GM23338 (cell line): ENCODE data around the gene AQP12B. TPM values are rescaled to one million over a fixed set of nuclear protein-coding genes. Genes with fewer than 3 reads are reported as not detected.

Experiments
- ATAC-seq: fragments of 200-7000 bp; cut with Tn5 transposase; 3 replicates; pipeline ENCODE4 v1.9.1; 2020
- DNase-seq: peaks from one replicate; pipeline ENCODE4 v3.0.0-alpha.2; 2015; ENCODE audit warnings: low spot score
- H2AFZ ChIP-seq: fragments of 200-600 bp; sonication (generic); 2 replicates; pipeline ENCODE4 v1.8.0; 2016; ENCODE audit warnings: antibody characterized with exemption, mild to moderate bottlenecking, moderate library complexity
- H3F3A ChIP-seq: fragments of 200-600 bp; sonication (generic); replicated peaks from 2 replicates; pipeline ENCODE4 v1.8.0; 2017; ENCODE audit warnings: antibody characterized with exemption, mixed run types, low read depth
- H3K27ac ChIP-seq: fragments of 200-600 bp; sonication (generic); 2 replicates; pipeline ENCODE4 v1.6.1; 2016; ENCODE audit warnings: low read depth
- H3K27me3 ChIP-seq: fragments of 200-600 bp; sonication (generic); 2 replicates; pipeline ENCODE4 v1.8.0; 2016; ENCODE audit warnings: mild to moderate bottlenecking, mixed run types, moderate library complexity; ENCODE audit not compliant: insufficient read depth
- H3K36me3 ChIP-seq: fragments of 200-600 bp; sonication (generic); 2 replicates; pipeline ENCODE4 v1.8.0; 2016; ENCODE audit warnings: mild to moderate bottlenecking; ENCODE audit not compliant: insufficient read depth
- H3K4me1 ChIP-seq: fragments of 200-600 bp; sonication (generic); 2 replicates; pipeline ENCODE4 v1.8.0; 2016; ENCODE audit warnings: mild to moderate bottlenecking, moderate library complexity; ENCODE audit not compliant: insufficient read depth
- H3K4me2 ChIP-seq: fragments of 200-600 bp; sonication (generic); 2 replicates; pipeline ENCODE4 v1.7.1; 2017; ENCODE audit warnings: mixed run types
- H3K4me3 ChIP-seq: fragments of 200-600 bp; sonication (generic); 2 replicates; pipeline ENCODE4 v1.6.1; 2016; ENCODE audit warnings: mixed run types
- H3K79me2 ChIP-seq: fragments of 200-600 bp; sonication (generic); replicated peaks from 2 replicates; pipeline ENCODE4 v1.8.0; 2017; ENCODE audit warnings: mild to moderate bottlenecking; ENCODE audit not compliant: insufficient read depth
- H3K9me2 ChIP-seq: fragments of 200-600 bp; sonication (generic); 2 replicates; pipeline ENCODE4 v1.8.0; 2017; ENCODE audit not compliant: insufficient read depth
- H4K20me1 ChIP-seq: fragments of 200-600 bp; sonication (generic); replicated peaks from 2 replicates; pipeline ENCODE4 v1.8.0; 2017; ENCODE audit warnings: mild to moderate bottlenecking; ENCODE audit not compliant: insufficient read depth
- H3K27ac Mint-ChIP-seq: 2 replicates; pipeline ENCODE4 v1.8.0; 2020; ENCODE audit warnings: inconsistent platforms, mild to moderate bottlenecking, moderate library complexity, mixed read lengths
- H3K27me3 Mint-ChIP-seq: 3 replicates; pipeline ENCODE4 v1.8.0; 2022; ENCODE audit warnings: low read depth, mild to moderate bottlenecking, moderate library complexity, mixed read lengths, inconsistent platforms; ENCODE audit not compliant: insufficient read depth, poor library complexity
- H3K36me3 Mint-ChIP-seq: 3 replicates; pipeline ENCODE4 v1.8.0; 2021; ENCODE audit warnings: low read depth, mild to moderate bottlenecking, inconsistent platforms, moderate library complexity, mixed read lengths
- H3K4me1 Mint-ChIP-seq: 3 replicates; pipeline ENCODE4 v1.8.0; 2020; ENCODE audit warnings: mild to moderate bottlenecking, inconsistent platforms, mixed read lengths
- H3K4me3 Mint-ChIP-seq: 3 replicates; pipeline ENCODE4 v1.8.0; 2021; ENCODE audit warnings: moderate library complexity, mild to moderate bottlenecking, inconsistent platforms, mixed read lengths
- H3K9me3 Mint-ChIP-seq: 3 replicates; pipeline ENCODE4 v1.8.0; 2020; ENCODE audit warnings: moderate library complexity, mild to moderate bottlenecking, inconsistent platforms, mixed read lengths
- CREB1 ChIP-seq: fragments of 250-450 bp; sonication (Bioruptor Pico); IDR thresholded peaks from 2 replicates; pipeline ENCODE4 v1.5.0; 2020; ENCODE audit warnings: low read depth, mild to moderate bottlenecking, moderate library complexity
- EZH2 ChIP-seq: fragments of 200-600 bp; sonication (generic); IDR thresholded peaks from one replicate; pipeline ENCODE4 v1.8.0; 2017; ENCODE audit warnings: antibody characterized with exemption, mild to moderate bottlenecking, low read depth; ENCODE audit not compliant: unreplicated experiment
- EZH2phosphoT487 ChIP-seq: fragments of 200-600 bp; sonication (generic); IDR thresholded peaks from one replicate; pipeline ENCODE4 v1.8.1; 2018; ENCODE audit warnings: antibody characterized with exemption; ENCODE audit not compliant: unreplicated experiment
- JUNB ChIP-seq: IDR thresholded peaks from one replicate; pipeline ENCODE4 v1.6.1; 2016; ENCODE audit warnings: antibody characterized with exemption; ENCODE audit not compliant: unreplicated experiment
- NANOG ChIP-seq: IDR thresholded peaks from 2 replicates; pipeline ENCODE4 v1.6.1; 2016; ENCODE audit warnings: antibody characterized with exemption, borderline replicate concordance
- POLR2AphosphoS5 ChIP-seq: IDR thresholded peaks from 2 replicates; pipeline ENCODE4 v1.6.1; 2016; ENCODE audit warnings: antibody characterized with exemption, low read depth
- STAT1 ChIP-seq: IDR thresholded peaks from one replicate; pipeline ENCODE4 v1.6.1; 2016; ENCODE audit warnings: antibody characterized with exemption; ENCODE audit not compliant: unreplicated experiment
- ZNF114 ChIP-seq: fragments of 250-450 bp; sonication (Bioruptor Pico); IDR thresholded peaks from 2 replicates; pipeline ENCODE4 v1.5.0; 2020; ENCODE audit warnings: mild to moderate bottlenecking, moderate library complexity
- ZNF331 ChIP-seq: fragments of 250-450 bp; sonication (Bioruptor Pico); IDR thresholded peaks from 2 replicates; pipeline ENCODE4 v1.5.0; 2020; ENCODE audit warnings: low read depth, mild to moderate bottlenecking, moderate library complexity
- polyA plus RNA-seq: library from polyadenylated mRNA; unstranded; fragments of >200 nt; fragmentation: Nextera tagmentation; extraction: Ambion mirVana; gene quantifications from 2 replicates; pipeline ENCODE4 v1.2.1, GENCODE V29; 2016
- total RNA-seq: library from RNA; depleted of rRNA; stranded (reverse); fragments of >200 nt; shearing (Covaris generic); gene quantifications from 2 replicates; pipeline ENCODE4 v1.2.3, GENCODE V29; 2014
- TF ChIP-seq, protein P1 (sequence below): IDR thresholded peaks from one replicate; pipeline ENCODE4 v1.6.1; 2018; ENCODE audit warnings: antibody characterized with exemption; ENCODE audit not compliant: unreplicated experiment
- TF ChIP-seq, protein P2 (sequence below), 2 experiments: fragments of 200-600 bp in 1 of 2; sonication (generic) in 1 of 2; conservative IDR thresholded peaks; 2 replicates each; pipeline versions ENCODE4 v1.5.1 to v1.6.1; 2016 to 2017; ENCODE audit warnings: antibody characterized with exemption in 2 of 2, low read depth in 2 of 2, mild to moderate bottlenecking in 2 of 2, moderate library complexity in 1 of 2
- TF ChIP-seq, protein P3 (sequence below): fragments of 250-450 bp; sonication (Bioruptor Pico); IDR thresholded peaks from 2 replicates; pipeline ENCODE4 v1.5.0; 2020; ENCODE audit warnings: mild to moderate bottlenecking, moderate library complexity
- TF ChIP-seq, protein P4 (sequence below): IDR thresholded peaks from 2 replicates; pipeline ENCODE4 v1.6.1; 2016; ENCODE audit warnings: antibody characterized with exemption

Gene AQP12B
- total and polyA plus RNA-seq, 2 experiments from 2014 or later: not detected

DNA sequence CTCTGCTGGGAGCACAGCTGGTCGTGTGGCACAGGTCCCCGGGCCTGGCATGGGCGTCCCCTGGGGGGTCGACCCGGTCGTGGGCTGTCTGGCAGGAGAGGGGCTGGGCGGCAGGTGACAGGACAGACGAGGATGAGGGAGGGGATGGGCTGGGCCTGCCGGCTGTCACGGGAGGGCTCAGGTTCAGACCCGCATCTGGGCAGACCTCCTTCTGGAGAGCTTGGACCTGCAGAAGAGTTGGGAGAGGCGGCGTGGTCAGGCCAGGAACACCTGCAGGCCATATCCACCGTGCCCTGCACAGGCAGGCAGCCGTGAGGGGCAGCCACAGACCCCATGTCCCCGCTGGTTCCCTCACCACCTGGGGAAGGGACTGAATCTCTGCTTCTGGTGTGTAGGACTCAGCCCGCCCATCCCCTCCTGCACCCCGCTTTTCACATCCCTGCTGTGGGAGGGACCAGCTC lies 34.5 kb upstream of the AQP12B start:
- no peaks in the 10 kb centered on the region for H3K36me3 ChIP-seq
- H3K27me3 ChIP-seq: no peaks in the 10 kb centered on the region
- no peak overlapping the region for H2AFZ ChIP-seq
- no peaks in the 10 kb centered on the region; the same call in 2 of the 3 replicates for H3K4me1 Mint-ChIP-seq
- no peaks in the 10 kb centered on the region for H3K79me2 ChIP-seq
- DNase-seq (no peak), ATAC-seq (no peak)
- no peak overlapping the region for H3K4me2 ChIP-seq
- no peaks in the 10 kb centered on the region for H3F3A ChIP-seq
- no peaks in the 10 kb centered on the region for H3K9me2 ChIP-seq
- H4K20me1 ChIP-seq: no peaks in the 10 kb centered on the region; the same call in 1 of the 2 replicates
- H3K36me3 Mint-ChIP-seq: peaks cover 42% of the 10 kb centered on the region
- H3K27ac ChIP-seq: no peak overlapping the region
- H3K4me1 ChIP-seq: no peaks in the 10 kb centered on the region
- no peak overlapping the region for H3K27ac Mint-ChIP-seq
- H3K9me3 Mint-ChIP-seq: no peaks in the 10 kb centered on the region; the same call in 2 of the 3 replicates
- H3K4me3 ChIP-seq: no peak overlapping the region
- TF ChIP-seq CREB1 (CRISPR knock-in tag) (no peak), ZNF114 (CRISPR knock-in tag) (no peak), STAT1 (no peak), EZH2phosphoT487 (no peak), POLR2AphosphoS5 (no peak), JUNB (no peak), NANOG (no peak), EZH2 (no peak), ZNF331 (CRISPR knock-in tag) (no peak)
- TF ChIP-seq, protein P1, sequence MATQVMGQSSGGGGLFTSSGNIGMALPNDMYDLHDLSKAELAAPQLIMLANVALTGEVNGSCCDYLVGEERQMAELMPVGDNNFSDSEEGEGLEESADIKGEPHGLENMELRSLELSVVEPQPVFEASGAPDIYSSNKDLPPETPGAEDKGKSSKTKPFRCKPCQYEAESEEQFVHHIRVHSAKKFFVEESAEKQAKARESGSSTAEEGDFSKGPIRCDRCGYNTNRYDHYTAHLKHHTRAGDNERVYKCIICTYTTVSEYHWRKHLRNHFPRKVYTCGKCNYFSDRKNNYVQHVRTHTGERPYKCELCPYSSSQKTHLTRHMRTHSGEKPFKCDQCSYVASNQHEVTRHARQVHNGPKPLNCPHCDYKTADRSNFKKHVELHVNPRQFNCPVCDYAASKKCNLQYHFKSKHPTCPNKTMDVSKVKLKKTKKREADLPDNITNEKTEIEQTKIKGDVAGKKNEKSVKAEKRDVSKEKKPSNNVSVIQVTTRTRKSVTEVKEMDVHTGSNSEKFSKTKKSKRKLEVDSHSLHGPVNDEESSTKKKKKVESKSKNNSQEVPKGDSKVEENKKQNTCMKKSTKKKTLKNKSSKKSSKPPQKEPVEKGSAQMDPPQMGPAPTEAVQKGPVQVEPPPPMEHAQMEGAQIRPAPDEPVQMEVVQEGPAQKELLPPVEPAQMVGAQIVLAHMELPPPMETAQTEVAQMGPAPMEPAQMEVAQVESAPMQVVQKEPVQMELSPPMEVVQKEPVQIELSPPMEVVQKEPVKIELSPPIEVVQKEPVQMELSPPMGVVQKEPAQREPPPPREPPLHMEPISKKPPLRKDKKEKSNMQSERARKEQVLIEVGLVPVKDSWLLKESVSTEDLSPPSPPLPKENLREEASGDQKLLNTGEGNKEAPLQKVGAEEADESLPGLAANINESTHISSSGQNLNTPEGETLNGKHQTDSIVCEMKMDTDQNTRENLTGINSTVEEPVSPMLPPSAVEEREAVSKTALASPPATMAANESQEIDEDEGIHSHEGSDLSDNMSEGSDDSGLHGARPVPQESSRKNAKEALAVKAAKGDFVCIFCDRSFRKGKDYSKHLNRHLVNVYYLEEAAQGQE: no peak
- TF ChIP-seq, protein P2, sequence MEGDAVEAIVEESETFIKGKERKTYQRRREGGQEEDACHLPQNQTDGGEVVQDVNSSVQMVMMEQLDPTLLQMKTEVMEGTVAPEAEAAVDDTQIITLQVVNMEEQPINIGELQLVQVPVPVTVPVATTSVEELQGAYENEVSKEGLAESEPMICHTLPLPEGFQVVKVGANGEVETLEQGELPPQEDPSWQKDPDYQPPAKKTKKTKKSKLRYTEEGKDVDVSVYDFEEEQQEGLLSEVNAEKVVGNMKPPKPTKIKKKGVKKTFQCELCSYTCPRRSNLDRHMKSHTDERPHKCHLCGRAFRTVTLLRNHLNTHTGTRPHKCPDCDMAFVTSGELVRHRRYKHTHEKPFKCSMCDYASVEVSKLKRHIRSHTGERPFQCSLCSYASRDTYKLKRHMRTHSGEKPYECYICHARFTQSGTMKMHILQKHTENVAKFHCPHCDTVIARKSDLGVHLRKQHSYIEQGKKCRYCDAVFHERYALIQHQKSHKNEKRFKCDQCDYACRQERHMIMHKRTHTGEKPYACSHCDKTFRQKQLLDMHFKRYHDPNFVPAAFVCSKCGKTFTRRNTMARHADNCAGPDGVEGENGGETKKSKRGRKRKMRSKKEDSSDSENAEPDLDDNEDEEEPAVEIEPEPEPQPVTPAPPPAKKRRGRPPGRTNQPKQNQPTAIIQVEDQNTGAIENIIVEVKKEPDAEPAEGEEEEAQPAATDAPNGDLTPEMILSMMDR (conservative IDR thresholded peaks at IDR 0.05; ENCODE audit: low read depth in 2 of 2): no peak
- TF ChIP-seq, protein P3, sequence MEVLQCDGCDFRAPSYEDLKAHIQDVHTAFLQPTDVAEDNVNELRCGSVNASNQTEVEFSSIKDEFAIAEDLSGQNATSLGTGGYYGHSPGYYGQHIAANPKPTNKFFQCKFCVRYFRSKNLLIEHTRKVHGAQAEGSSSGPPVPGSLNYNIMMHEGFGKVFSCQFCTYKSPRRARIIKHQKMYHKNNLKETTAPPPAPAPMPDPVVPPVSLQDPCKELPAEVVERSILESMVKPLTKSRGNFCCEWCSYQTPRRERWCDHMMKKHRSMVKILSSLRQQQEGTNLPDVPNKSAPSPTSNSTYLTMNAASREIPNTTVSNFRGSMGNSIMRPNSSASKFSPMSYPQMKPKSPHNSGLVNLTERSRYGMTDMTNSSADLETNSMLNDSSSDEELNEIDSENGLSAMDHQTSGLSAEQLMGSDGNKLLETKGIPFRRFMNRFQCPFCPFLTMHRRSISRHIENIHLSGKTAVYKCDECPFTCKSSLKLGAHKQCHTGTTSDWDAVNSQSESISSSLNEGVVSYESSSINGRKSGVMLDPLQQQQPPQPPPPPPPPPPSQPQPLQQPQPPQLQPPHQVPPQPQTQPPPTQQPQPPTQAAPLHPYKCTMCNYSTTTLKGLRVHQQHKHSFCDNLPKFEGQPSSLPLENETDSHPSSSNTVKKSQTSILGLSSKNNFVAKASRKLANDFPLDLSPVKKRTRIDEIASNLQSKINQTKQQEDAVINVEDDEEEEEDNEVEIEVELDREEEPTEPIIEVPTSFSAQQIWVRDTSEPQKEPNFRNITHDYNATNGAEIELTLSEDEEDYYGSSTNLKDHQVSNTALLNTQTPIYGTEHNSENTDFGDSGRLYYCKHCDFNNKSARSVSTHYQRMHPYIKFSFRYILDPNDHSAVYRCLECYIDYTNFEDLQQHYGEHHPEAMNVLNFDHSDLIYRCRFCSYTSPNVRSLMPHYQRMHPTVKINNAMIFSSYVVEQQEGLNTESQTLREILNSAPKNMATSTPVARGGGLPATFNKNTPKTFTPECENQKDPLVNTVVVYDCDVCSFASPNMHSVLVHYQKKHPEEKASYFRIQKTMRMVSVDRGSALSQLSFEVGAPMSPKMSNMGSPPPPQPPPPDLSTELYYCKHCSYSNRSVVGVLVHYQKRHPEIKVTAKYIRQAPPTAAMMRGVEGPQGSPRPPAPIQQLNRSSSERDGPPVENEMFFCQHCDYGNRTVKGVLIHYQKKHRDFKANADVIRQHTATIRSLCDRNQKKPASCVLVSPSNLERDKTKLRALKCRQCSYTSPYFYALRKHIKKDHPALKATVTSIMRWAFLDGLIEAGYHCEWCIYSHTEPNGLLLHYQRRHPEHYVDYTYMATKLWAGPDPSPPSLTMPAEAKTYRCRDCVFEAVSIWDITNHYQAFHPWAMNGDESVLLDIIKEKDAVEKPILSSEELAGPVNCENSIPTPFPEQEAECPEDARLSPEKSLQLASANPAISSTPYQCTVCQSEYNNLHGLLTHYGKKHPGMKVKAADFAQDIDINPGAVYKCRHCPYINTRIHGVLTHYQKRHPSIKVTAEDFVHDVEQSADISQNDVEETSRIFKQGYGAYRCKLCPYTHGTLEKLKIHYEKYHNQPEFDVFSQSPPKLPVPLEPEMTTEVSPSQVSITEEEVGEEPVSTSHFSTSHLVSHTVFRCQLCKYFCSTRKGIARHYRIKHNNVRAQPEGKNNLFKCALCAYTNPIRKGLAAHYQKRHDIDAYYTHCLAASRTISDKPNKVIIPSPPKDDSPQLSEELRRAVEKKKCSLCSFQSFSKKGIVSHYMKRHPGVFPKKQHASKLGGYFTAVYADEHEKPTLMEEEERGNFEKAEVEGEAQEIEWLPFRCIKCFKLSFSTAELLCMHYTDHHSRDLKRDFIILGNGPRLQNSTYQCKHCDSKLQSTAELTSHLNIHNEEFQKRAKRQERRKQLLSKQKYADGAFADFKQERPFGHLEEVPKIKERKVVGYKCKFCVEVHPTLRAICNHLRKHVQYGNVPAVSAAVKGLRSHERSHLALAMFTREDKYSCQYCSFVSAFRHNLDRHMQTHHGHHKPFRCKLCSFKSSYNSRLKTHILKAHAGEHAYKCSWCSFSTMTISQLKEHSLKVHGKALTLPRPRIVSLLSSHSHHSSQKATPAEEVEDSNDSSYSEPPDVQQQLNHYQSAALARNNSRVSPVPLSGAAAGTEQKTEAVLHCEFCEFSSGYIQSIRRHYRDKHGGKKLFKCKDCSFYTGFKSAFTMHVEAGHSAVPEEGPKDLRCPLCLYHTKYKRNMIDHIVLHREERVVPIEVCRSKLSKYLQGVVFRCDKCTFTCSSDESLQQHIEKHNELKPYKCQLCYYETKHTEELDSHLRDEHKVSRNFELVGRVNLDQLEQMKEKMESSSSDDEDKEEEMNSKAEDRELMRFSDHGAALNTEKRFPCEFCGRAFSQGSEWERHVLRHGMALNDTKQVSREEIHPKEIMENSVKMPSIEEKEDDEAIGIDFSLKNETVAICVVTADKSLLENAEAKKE (CRISPR knock-in tag): no peak
- TF ChIP-seq, protein P4, sequence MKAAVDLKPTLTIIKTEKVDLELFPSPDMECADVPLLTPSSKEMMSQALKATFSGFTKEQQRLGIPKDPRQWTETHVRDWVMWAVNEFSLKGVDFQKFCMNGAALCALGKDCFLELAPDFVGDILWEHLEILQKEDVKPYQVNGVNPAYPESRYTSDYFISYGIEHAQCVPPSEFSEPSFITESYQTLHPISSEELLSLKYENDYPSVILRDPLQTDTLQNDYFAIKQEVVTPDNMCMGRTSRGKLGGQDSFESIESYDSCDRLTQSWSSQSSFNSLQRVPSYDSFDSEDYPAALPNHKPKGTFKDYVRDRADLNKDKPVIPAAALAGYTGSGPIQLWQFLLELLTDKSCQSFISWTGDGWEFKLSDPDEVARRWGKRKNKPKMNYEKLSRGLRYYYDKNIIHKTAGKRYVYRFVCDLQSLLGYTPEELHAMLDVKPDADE: no peak
- peaks cover 30% of the 10 kb centered on the region for H3K27me3 Mint-ChIP-seq
- H3K4me3 Mint-ChIP-seq: no peak overlapping the region
